HG03571 (cell line): ENCODE measurements around the gene PLTP.
"Not testable (repeated sequence)": the region's sequence is repeated elsewhere in the genome, so short reads cannot be mapped to it uniquely, and the experiment has no call there.

Experiments
- ATAC-seq: cut with Tn5 transposase; IDR thresholded peaks from one replicate; pipeline ENCODE4 v1.9.1; 2021; ENCODE audit not compliant: unreplicated experiment

The PLTP gene, protein sequence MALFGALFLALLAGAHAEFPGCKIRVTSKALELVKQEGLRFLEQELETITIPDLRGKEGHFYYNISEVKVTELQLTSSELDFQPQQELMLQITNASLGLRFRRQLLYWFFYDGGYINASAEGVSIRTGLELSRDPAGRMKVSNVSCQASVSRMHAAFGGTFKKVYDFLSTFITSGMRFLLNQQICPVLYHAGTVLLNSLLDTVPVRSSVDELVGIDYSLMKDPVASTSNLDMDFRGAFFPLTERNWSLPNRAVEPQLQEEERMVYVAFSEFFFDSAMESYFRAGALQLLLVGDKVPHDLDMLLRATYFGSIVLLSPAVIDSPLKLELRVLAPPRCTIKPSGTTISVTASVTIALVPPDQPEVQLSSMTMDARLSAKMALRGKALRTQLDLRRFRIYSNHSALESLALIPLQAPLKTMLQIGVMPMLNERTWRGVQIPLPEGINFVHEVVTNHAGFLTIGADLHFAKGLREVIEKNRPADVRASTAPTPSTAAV

GRCh38 chr20:45911486-45912343 is at the start of gene PLTP:
PLTP (minus strand) TSS chr20:45912155; CDS start chr20:45911452, 703 bp downstream.
- no peak for ATAC-seq

- no peak for ATAC-seq
Observed at GRCh38 chr20:45959956-45960630, 48.1 kb upstream of the PLTP start.

- no peak for ATAC-seq
Observed at GRCh38 chr20:45959126-45959525, 47.2 kb upstream of the PLTP start.

GRCh38 chr20:45958593-45958992 is 46.6 kb upstream of the PLTP start:
- ATAC-seq, result no peak

- ATAC-seq, result no peak
Observed at GRCh38 chr20:45957021-45957941, 45.3 kb upstream of the PLTP start.

GRCh38 chr20:45956326-45956725 is 44.4 kb upstream of the PLTP start:
- ATAC-seq, result not testable (repeated sequence)

DNA sequence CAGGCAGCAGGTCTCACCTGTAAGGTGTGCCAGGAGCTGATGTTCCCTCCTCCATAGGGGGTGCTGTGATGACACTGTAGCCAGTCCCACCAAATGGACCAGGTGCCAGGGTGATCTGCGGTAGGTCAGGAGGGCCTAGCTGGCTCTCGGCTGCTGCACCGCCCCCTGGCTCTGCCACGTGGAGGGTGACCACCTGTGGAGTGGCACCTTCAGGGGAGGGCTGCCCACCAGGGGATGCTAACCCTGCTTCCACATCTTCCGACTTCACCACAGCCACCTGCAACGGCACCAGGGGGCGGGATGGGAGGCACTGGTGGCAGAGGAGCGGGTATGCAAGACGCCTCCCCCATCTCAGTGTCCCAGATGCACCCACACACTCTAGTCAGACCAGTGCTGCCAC is 41.7 kb upstream of the PLTP start:
- ATAC-seq, result no peak

DNA sequence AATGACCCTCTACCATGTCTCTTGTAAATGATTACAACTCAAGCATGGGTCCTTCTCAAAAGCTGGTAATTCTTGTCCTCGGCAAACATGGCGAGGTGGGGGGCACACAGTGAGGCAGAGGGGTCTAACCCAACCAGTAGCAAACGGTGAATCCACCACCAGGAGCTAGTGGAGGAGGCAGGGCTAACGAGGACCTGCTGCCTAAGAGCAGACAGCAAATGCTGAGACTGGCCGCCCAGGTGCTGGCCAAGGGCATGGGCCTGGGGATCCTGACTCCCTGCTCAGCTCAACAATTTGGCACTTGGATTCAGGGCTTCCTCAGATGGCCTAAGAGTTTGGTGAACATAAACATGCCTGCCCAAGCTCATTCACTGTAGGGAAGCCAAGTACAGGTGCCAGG is 40.9 kb upstream of the PLTP start:
- no peak for ATAC-seq

DNA sequence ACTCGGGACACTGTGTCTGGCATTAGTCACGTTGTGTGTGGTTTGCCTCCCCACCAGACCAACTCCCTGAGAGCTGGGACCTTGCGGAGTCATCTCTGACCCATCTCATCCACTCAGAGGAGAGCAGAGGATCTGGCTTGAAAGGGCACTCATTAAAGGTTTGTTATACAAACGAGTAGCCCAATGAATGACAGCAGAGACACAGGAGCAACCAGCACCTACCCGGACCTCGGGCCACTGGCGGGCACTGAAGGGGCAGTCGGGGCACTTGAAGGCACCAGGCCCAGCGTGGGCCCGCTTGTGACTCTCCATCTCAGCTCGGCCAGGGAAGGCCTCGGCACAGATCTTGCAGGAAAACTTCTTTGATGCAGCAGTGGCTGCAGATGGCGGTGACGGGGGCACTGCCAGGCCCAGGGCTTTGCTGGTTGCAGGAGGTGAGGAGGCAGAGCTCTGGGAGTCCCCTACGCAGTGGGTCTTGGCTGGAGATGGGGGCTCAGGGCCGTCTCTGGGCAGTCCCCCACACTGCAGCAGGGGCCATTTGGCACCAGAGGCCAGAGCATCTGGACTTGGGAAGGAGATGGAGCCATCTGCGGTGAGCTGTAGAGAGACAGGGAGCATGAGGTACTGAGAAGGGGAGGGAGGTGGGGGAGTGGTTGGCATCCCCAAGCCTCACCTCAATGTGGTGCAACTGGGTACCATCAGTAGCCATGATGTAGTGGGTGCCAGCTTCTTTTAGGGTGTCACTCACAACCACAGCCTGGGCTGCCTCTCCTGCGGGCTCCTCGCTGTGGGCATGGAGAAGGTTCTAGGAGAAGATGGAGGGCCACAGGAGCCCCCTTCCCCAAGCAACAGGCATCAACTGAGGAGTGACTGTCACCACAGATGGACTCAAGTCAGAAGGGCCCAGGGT is 40.2 kb upstream of the PLTP start:
- ATAC-seq, result no peak

GRCh38 chr20:45950330-45950646 is 38.3 kb upstream of the PLTP start:
- no peak for ATAC-seq

- ATAC-seq, result no peak
Observed at GRCh38 chr20:45949542-45950329, 37.8 kb upstream of the PLTP start.

DNA sequence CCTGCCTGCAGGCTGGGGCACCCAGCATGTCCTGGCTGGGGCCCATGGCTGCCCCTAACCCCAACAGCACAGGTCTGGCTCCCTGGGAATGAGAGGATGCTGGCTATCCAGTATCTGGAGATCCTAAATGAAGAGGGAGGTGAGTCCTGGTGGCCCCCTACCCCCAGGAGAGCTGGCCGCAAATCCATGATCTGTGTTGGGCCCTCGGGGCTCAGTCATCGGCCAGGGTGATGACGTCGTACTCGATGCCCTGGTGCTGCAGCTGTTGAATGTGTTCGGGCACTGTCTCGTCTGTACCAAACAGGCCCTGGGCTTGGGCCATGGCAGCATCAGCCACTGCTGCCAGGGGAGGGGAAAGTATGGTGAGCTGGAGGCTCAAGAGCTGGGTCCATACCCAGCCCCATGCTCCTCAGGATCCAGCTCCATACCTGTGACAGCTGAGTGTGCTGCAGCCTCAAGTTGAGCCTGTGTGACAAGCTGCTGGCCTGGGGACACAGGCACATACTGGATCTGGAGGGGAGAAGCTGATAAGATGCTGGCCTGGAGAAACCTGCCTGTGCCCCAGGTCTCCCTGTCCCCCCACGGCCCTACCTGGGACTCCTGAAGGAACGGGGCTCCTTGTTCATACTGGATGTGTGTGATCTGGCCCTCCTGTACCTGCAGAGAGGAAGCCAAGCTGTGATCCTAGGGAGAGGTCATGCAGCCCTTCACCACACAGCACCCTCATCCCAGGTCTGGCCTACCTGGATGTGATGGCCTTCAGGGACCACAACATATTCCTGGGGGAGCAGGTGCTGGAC is 37.0 kb upstream of the PLTP start:
- ATAC-seq, result no peak

DNA sequence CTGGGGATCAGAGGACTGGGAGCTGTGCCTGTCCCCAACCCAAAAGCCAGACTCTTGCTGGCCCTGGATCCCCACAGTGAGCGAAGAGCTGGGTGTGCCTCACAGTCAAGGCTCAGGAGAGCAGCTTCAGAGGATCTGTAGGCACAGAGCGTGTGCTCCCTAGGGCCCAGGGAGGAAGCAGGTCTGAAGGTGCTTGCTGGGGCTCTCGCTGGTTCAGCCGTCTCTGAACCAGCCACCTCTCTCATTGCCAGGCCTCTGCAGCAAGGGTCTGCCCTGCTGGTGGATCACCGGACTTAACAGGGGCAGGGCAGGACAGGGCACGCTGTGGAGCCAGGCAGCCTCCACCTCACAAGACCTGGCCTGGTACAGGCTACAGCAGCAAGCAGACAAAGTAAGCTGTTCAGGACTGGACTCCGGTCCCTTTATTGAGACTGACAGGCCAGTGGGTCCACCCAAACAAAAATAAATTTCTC is 36.3 kb upstream of the PLTP start:
- no peak for ATAC-seq

DNA sequence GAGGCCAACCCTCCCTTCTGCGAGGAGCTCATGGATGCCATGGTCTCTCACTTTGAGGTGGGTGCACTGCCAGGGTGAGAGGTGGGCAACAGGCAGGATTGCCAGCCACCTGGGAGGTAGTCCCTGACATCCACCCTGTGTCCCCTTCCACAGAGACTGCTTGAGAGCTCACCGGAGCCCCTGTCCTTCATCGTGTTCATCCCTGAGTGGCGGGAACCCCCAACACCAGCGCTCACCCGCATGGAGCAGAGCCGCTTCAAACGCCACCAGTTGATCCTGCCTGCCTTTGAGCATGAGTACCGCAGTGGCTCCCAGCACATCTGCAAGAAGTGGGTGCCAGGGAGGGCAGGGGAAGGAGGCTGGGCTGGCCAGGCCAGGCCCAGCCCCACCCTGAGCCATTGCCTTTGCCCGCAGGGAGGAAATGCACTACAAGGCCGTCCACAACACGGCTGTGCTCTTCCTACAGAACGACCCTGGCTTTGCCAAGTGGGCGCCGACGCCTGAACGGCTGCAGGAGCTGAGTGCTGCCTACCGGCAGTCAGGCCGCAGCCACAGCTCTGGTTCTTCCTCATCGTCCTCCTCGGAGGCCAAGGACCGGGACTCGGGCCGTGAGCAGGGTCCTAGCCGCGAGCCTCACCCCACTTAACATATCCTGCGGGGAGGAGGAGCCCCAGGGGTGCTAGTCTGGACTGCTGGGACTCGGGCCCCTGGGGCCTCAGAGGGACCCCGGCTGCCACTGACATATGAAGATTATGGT is 35.3 kb upstream of the PLTP start:
- ATAC-seq, result no peak

DNA sequence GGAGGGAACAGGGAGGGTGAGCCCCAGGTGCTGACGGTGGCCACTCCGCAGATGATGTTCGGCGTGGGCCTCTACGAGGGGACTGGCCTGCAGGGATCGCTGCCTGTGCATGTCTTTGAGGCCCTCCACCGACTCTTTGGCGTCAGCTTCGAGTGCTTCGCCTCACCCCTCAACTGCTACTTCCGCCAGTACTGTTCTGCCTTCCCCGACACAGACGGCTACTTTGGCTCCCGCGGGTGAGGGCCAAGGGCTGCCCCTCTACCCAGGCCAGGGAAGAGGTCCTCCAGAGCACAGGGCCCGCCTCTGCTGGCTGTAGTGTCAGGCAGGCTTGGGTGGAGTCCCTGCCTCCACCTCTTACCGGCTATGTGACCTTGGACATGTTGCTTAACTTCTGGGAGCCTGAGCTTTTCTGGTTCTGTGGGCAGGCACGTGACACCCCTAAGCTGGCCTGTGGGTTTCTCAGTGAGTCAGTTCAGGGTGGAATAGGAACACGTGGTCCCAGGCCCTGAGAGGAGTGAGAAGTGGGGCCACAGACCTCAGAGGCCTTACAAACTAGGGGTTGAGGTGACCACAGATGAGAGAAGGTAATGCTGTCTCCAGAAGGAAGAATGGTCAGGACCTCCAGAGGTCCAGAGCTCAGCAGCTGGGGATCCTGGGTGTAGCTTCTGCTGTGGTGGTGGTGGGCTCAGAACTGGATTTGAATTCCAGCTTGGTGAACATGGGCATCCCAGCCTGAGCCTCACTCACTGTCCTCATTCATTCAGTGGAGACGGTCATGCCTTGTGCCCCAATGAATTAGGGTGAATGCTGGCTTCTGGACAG is 34.4 kb upstream of the PLTP start:
- no peak for ATAC-seq

DNA sequence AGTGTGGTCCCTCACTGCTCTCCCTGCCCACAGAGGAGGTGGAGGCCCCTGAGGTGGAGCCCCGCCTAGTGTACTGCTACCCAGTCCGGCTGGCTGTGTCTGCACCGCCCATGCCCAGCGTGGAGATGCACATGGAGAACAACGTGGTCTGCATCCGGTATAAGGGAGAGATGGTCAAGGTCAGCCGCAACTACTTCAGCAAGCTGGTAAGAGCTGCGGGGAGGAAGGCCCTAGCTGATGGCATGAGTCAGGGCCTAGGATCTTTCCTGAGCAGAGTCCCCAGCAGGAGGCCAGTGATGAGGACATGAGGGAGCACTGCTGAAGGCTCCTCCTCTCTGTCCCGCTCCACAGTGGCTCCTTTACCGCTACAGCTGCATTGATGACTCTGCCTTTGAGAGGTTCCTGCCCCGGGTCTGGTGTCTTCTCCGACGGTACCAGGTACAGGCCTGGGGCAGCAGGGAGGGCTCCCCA is 33.8 kb upstream of the PLTP start:
- ATAC-seq, result no peak
